AML-193 (cell line): ENCODE measurements around the gene FASTK.
"Not testable (repeated sequence)": the region's sequence is repeated elsewhere in the genome, so short reads cannot be mapped to it uniquely, and the experiment has no call there.

ENCODE experiments used
- DNase-seq, 2 experiments: peaks; one replicate each; lab custom pipeline; 2025; lab: John Stamatoyannopoulos, UW

Gene FASTK

GRCh38 chr7:151028131-151028947, 52.3 kb downstream of the FASTK start, which contains the start of gene ABCB8:
Gene ABCB8 (plus strand): TSS chr7:151028450. CDS start chr7:151028516, 66 bp downstream.
- peak; percentile 93 to 95 for DNase-seq

GRCh38 chr7:151027728-151028130, 52.9 kb downstream of the FASTK start:
- not testable (repeated sequence) for DNase-seq

GRCh38 chr7:151026771-151027727, 53.6 kb downstream of the FASTK start:
- not testable (repeated sequence) for DNase-seq
